ENCODE data around the gene GOLM1. TPM values are rescaled to one million over a fixed set of nuclear protein-coding genes. Genes with fewer than 3 reads are reported as not detected.

Gene GOLM1
- total RNA-seq, 1 experiment from 2014 or later, result 111 TPM

DNA sequence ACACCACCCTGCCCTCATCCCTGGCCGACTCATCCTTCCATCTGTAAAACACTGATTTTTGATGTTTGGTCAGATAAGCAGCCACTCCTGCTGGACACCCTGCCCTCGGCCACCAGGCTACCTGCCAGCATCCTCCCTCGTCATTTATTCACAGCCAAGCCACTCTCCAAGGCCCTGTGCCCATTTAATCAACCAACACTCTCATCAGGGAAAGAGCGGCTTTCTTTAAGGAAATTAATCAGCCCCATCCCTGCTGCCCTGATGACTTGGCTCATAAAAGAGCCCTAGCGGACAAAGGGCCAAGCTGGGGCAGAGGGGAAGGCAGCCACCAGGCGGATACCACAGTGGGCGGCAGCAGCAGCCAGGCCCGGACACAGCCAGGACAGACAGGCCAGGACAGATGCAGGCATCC lies 52.4 kb downstream of the GOLM1 start:
- no peak for DNase-seq (ENCODE audit: extremely low read depth, low read depth)

- no peak for DNase-seq (ENCODE audit: extremely low read depth, low read depth)
Measured at GRCh38 chr9:86046071-86046636, 53.2 kb downstream of the GOLM1 start.

DNA sequence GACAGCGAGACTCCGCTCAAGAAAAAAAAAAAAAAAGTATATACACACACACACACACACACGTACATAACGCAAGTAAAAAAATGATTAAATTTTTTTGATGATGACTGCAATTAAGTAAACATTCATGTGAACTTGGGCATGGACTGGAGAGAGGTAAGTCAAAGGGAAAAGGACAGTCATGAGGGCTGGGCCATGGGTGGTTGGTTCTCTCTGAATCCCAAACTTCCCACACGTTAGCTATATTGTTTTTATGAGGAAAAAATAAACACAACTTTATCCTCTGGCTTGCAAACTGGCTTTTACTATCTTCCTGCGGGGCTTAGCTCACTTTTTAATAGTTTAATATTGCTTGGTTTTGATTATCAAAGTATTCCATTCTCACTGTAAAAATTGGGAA lies 53.7 kb downstream of the GOLM1 start:
- no peak for DNase-seq (ENCODE audit: extremely low read depth, low read depth)

GRCh38 chr9:86043999-86044398 lies 55.4 kb downstream of the GOLM1 start:
- peak; percentile 6 for DNase-seq (ENCODE audit: extremely low read depth, low read depth)

DNA sequence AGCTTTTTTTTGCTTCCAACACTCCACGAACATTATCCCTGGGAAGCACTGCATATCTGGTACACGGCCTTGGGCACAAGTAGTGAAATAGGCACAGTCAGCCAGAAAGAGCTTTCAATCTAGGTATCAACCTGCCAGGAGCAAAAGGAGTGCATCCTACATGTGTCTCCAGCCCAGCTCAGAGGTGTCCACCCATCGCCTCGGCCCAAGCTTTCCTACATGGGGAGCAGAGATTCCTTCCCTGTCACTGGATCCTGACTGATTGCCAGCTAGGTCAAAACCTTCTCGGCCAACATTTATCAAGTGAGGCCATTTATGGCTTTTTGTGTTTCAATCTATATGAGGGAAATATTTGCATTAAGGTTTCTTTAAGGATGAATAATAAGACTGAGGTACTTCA lies 55.8 kb downstream of the GOLM1 start:
- DNase-seq (ENCODE audit: extremely low read depth, low read depth), result no peak

DNA sequence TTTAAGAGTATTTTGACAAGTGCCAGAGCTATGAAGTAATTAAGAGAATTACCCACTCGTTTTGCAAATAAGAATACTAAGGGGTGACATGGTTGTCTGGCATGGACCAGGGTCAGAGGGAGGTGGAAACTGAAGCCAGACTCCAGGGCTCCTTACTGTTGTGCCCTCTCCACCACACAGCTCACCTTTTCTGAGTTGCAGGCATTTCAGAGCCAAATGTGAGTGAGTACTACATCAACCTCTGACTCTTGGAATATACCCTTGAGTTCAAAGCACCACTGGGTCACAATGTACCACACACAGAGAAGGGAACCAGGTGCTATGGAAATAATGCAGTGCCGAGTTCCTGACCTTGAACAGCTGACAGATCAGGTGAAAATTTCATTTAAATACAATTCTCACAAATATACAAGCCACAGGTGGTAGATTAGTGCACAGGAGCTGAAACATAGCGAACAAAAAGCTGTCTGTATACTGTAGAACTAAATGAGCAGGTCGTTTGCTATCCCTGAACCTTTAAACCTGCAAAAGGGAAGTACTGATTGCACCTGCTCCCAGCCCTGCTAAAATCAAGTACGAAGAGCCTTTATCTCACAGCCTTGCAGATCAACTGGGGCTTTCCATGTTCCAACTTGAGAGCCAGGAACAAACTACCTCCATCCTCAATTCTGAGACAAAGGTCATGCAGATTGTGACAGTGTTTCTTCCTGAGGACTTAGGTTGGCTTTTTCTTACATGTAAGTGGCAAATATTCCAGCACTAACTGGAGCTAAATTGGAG lies 57.0 kb downstream of the GOLM1 start:
- no peak for DNase-seq (ENCODE audit: extremely low read depth, low read depth)

- DNase-seq (ENCODE audit: extremely low read depth, low read depth), result no peak
Measured at GRCh38 chr9:86041311-86041741, 58.0 kb downstream of the GOLM1 start.

- no peak for DNase-seq (ENCODE audit: extremely low read depth, low read depth)
Measured at GRCh38 chr9:86040861-86041155, 58.5 kb downstream of the GOLM1 start.

- DNase-seq (ENCODE audit: extremely low read depth, low read depth), result no peak
Measured at GRCh38 chr9:86039991-86040860, 59.1 kb downstream of the GOLM1 start.

GRCh38 chr9:86036555-86036954 lies 62.8 kb downstream of the GOLM1 start:
- DNase-seq (ENCODE audit: extremely low read depth, low read depth), result no peak

- DNase-seq (ENCODE audit: extremely low read depth, low read depth), result no peak
Measured at GRCh38 chr9:86035827-86036440, 63.4 kb downstream of the GOLM1 start.

GRCh38 chr9:86034863-86035734 lies 64.3 kb downstream of the GOLM1 start:
- DNase-seq (ENCODE audit: extremely low read depth, low read depth), result peak; percentile 36

- DNase-seq (ENCODE audit: extremely low read depth, low read depth), result no peak
Measured at GRCh38 chr9:86027767-86028166, 71.6 kb downstream of the GOLM1 start.

DNA sequence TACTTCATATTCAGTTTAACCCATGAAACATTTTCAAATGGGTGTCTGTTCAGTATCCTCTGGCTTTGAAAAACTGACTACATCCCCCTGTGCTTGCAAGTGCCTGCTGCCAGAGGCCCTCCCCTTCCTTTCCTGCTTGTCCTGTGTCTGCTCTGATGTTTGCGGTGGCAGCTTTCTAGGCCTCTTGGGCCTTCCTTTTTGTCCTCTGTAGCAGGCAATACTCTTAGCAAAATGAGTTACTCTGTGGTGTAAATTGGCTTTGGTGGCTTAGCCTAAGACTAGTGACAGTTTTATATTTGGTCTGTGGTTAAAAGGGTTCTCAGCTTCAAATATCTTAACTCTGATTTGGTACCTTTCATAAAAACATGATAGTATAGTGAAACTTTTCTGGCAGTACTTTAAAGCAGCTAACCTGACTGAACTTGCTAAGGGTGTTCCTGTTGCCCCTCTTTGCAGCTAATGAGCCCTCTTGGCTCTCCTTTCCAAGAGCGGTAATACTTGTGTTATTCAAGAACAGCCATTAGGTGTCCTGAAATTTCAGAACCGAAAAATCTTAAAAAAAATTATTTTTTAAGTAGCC lies 76.6 kb downstream of the GOLM1 start:
- no peak for DNase-seq (ENCODE audit: extremely low read depth, low read depth)

DNA sequence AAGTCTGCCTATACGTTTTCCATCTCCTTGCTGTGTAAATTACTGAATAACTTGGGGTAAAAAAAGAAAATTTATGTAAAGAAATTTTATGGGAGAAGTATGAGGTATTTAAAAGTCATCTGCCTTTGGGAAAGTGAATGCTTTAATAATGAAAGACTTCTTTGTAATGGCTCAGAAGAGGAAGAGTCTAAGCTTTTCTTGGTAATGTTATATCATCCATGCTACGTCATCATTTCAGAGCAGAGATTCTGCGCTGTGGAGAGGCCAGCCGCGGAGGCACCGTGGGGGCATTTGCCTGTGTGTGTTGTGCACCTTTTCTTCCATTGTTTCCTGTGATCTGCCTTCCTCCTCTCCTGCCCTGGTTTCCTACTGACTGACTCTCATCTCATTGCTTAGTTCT lies 78.2 kb downstream of the GOLM1 start:
- DNase-seq (ENCODE audit: extremely low read depth, low read depth), result no peak

DNA sequence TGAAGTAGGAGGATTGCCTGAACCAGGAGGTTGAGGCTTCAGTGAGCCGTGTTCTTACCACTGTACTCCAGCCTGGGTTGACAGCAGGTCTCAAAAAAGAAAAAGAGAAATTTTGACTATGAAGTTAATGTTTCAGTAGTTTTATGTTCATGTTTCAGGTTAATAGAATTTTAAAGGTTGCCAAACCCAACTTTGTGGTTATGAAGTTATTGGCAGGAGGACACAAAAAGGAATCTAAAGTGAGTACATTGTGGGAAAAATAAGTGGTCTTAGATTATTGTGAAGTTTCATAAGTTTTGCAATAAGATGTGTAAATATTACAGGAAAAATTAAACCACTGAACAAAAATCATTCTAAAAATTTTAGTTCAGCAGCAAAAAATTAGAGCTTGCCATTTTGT lies 78.6 kb downstream of the GOLM1 start:
- DNase-seq (ENCODE audit: extremely low read depth, low read depth), result no peak

- no peak for DNase-seq (ENCODE audit: extremely low read depth, low read depth)
Measured at GRCh38 chr9:86009133-86009532, 90.2 kb downstream of the GOLM1 start.

DNA sequence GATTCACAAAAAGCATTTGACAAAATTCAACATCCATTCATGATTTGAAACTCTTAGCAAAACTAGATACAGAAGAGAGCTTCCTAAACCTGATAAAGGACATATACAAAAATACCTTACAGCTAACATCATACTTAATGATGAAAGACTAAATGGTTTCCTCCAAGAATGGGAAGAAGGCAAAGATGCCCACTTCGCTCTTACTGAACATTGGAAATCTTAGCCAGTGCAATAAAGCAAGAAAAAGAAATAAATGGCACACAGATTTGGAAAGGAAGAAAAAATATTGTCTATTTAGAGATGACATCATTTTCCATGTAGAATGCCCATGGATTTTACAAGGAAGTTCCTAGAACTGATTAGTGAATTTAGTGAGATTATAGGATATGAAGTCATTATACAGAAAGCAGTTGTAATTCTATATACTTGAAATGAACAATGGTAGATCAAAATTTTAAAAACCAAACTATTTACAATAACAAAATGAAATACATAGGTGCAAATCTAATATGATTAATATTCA lies 94.0 kb downstream of the GOLM1 start:
- DNase-seq (ENCODE audit: extremely low read depth, low read depth), result no peak

DNA sequence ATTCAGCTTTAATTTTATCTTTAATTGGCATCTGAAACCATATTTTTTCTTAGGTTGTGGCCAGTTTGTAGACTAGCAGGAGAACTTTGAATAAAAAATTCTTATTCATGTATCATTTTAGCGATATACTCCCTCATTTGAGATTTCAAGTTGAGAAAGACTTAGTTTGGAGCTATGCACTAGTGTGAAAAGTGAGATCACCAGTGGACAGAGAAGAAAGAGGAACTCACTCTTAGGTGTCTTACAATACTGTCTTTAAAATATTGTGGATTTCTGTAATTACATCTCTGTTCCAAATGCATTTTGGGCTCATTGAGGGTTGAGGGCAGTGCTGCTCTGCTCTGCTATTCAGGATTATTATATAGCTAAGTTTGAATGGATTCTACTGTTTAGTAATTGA lies 103.8 kb downstream of the GOLM1 start:
- DNase-seq (ENCODE audit: extremely low read depth, low read depth), result no peak

DNA sequence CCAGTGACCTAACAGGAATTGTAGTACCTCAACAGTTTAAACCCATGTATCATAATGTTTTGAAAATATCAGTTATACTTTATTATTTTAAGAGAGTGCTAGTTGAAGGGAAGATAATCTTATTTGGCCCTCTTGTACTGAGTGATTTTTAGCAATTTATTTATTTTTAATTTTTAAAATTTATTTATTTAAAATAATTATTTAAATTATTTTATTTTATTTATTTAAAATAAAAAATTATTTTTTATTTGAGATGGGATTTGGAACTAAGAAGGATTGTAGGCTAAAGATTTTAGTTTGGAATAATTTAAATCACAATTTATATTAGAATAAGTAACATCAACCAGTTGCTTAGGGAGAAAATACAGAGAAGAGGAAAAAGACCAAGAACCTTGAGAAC lies 104.3 kb downstream of the GOLM1 start:
- no peak for DNase-seq (ENCODE audit: extremely low read depth, low read depth)

Data from NCI-H460 (cell line).